Activated CD4-positive, alpha-beta T cell treated with anti-CD3 and anti-CD28 coated beads, Interleukin-2, amount 50 U/mL, for 48 hours (primary cell): ENCODE data around the gene SUV39H1.
"Not testable (repeated sequence)": the region's sequence is repeated elsewhere in the genome, so short reads cannot be mapped to it uniquely, and the experiment has no call there.

Experiments used
- DNase-seq, 2 experiments: peaks; one replicate each; pipeline ENCODE4 v3.0.0-alpha.2; 2020

The SUV39H1 gene

GRCh38 chrX:48696301-48696908 lies at the start of gene SUV39H1:
Gene SUV39H1 (plus strand): TSS chrX:48696734. CDS start chrX:48696785, 51 bp downstream.
- DNase-seq: peak; percentile 76 to 81

GRCh38 chrX:48648336-48648751 lies 48.2 kb upstream of the SUV39H1 start:
- DNase-seq: peak; percentile 3 to 9

- DNase-seq: no peak
Observed at GRCh38 chrX:48649102-48649501, 47.4 kb upstream of the SUV39H1 start.

GRCh38 chrX:48652055-48652579 lies 44.4 kb upstream of the SUV39H1 start:
- not testable (repeated sequence) for DNase-seq

- not testable (repeated sequence) for DNase-seq
Observed at GRCh38 chrX:48654746-48655145, 41.8 kb upstream of the SUV39H1 start.

GRCh38 chrX:48659686-48660085 lies 36.8 kb upstream of the SUV39H1 start:
- not testable (repeated sequence) for DNase-seq

- no peak for DNase-seq
Observed at GRCh38 chrX:48663241-48663640, 33.3 kb upstream of the SUV39H1 start.

- no peak for DNase-seq
Observed at GRCh38 chrX:48664156-48664555, 32.4 kb upstream of the SUV39H1 start.

GRCh38 chrX:48665991-48666390 lies 30.5 kb upstream of the SUV39H1 start:
- no peak for DNase-seq

GRCh38 chrX:48666649-48667048 lies 29.9 kb upstream of the SUV39H1 start:
- no peak for DNase-seq

- no peak for DNase-seq
Observed at GRCh38 chrX:48667509-48667908, 29.0 kb upstream of the SUV39H1 start.

- not testable (repeated sequence) for DNase-seq
Observed at GRCh38 chrX:48668187-48668586, 28.3 kb upstream of the SUV39H1 start.

GRCh38 chrX:48676106-48676892 lies 20.2 kb upstream of the SUV39H1 start:
- peak; percentile 86 to 89 for DNase-seq

GRCh38 chrX:48676893-48677270 lies 19.7 kb upstream of the SUV39H1 start:
- DNase-seq: peak in 1 of 2 experiments; percentile 23

GRCh38 chrX:48677516-48677915 lies 19.0 kb upstream of the SUV39H1 start:
- DNase-seq: no peak

GRCh38 chrX:48680467-48680866 lies 16.1 kb upstream of the SUV39H1 start:
- DNase-seq: peak; percentile 35 to 47

GRCh38 chrX:48680925-48681324 lies 15.6 kb upstream of the SUV39H1 start:
- not testable (repeated sequence) for DNase-seq

GRCh38 chrX:48681539-48682183 lies 14.9 kb upstream of the SUV39H1 start:
- DNase-seq: no peak

- DNase-seq: not testable (repeated sequence)
Observed at GRCh38 chrX:48682795-48683194, 13.7 kb upstream of the SUV39H1 start.

- DNase-seq: peak; percentile 44 to 49
Observed at GRCh38 chrX:48683411-48683982, 13.0 kb upstream of the SUV39H1 start, which contains the start of gene WAS. Gene WAS (plus strand): TSS chrX:48683799. CDS start chrX:48683854, 55 bp downstream.

GRCh38 chrX:48684134-48684533 lies 12.4 kb upstream of the SUV39H1 start:
- no peak for DNase-seq

GRCh38 chrX:48685416-48685815 lies 11.1 kb upstream of the SUV39H1 start:
- no peak for DNase-seq

- DNase-seq: no peak
Observed at GRCh38 chrX:48688531-48689150, 7.9 kb upstream of the SUV39H1 start.
